GM18873 (cell line): ENCODE results near the gene TUBB6.

ENCODE experiments used
- ATAC-seq: cut with Tn5 transposase; IDR thresholded peaks from one replicate; pipeline ENCODE4 v1.9.1; 2021; ENCODE audit warnings: mild to moderate bottlenecking, moderate library complexity, moderate number of reproducible peaks; ENCODE audit not compliant: unreplicated experiment, low FRiP score

The TUBB6 gene

GRCh38 chr18:12335503-12335902 lies 27.5 kb downstream of the TUBB6 start:
- no peak for ATAC-seq

GRCh38 chr18:12336171-12336613 lies 28.2 kb downstream of the TUBB6 start:
- ATAC-seq, result no peak

GRCh38 chr18:12336887-12337286 lies 28.8 kb downstream of the TUBB6 start:
- no peak for ATAC-seq

DNA sequence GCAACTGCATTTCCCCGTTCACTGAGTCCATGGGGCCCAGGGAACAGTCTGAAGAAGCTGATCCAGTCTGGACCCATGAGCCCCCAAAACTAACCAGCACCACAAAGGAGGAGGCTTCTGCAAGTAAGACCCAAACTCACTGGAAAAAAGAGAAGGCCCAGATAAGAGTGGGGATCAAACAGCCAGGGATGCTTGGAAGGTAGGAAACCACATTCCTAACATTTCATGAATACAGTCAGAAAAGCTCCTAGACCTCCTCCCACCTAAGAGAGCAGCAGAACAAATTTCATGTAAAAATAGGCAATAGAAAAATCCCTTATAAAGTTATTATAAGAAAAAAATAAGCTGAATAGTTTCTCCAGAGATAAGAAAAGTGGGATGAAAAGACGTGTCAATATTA lies 30.3 kb downstream of the TUBB6 start:
- ATAC-seq, result no peak

GRCh38 chr18:12340945-12341660 lies 33.1 kb downstream of the TUBB6 start:
- ATAC-seq, result no peak

DNA sequence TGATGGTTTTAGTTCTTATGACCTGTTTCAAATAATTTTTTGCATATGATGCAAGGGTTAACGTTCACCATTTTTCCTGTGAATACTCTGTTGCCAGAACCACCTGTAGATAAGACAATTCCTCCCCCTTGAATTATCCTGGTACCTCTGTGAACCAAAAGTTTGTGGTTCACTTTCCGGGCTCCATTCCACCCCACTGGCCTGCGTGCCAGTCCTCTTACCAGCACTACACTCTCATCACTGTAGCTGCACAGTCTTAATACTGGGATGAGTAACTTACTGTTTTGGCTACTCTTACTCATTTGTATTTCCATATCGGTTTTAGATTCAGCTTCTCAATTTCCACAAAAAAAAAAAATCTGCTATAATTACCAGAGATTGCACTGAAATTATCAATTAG lies 34.6 kb downstream of the TUBB6 start:
- ATAC-seq, result no peak

DNA sequence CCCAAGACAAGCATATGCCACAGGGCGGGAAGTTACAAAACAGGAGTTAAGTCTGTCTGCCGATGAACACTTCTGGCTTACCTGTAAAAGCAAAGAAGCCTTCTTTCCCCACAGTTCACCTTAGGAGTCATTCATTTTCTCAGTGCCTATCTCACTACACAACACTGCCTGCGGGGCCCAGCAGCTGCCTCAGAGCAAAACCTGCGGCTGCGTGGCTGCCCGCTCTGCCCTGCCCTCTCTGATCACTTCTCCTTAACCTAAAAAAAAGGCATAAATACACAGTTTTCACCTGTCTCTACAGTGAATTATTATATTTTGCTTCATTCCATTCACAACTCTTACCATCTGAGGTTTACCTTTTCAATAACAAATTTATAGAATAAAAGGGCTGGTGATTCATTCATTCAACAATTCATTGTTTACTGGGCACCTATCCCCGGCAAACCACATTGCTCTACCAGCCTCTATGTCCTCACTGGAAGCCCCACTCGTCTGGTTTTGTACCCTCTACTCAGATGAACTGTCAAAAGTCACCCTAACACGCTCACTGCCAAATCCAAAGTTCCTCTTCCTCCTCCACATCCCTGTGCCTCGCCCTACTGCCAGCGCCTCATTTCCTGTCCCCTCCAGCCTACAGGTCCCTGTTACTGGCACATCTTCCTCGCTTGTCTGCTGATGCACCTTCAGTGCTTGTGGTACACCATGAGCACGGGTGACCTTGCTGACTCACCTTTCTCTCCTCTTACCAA lies 37.6 kb downstream of the TUBB6 start:
- no peak for ATAC-seq

DNA sequence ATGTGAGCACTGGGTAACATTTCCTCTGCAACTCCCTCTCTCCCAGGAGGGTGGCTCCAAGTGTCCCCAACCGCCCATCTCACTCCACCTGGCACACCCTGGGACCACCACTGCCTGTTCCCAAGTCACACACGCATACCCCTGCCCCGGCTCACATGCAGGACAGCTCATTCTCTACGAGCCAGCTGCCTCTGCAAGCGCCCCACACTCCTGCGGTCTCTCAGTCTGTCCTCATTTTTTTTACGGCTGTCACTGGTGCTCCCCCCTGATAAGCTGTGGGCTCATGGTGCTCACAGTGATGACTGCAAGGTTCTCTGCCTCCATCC lies 38.2 kb downstream of the TUBB6 start:
- ATAC-seq, result no peak

DNA sequence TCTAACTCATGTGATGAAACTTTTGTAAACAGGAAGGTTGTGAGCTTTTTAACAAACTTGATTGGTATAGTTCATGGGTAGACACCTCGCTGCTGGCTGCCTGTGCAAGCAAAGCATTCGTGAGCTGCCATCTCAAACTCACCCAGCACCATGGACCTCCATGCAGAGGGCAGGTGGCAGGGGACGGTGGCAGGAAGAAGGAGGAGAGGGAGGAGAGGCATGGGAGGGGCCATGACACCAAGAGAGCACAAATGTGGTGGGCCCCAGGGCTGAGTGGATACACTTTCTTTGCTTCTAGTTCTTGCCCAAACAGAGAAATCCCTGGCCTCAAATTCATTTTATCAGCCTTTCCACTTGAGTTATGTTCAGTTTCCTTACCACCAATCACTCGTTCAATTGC lies 39.9 kb downstream of the TUBB6 start:
- ATAC-seq, result no peak

DNA sequence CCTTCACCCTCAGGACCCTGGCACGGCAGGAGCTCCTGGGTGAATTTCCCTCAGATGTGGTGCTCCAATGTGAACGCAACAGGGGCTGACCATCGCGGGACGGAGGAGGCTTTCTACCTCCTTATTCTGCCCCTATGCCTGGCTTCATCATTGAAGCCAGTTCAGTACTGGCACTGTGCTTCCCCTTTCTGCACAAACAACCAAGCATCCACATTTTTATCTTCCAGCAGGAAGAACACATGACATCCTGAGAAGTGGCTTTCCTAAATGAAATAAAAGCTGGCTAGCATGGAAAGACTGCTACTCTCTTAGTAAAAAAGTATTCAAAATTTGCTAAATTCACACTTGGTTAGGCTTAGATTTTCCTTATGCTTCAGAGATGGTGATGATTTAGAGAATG lies 44.1 kb downstream of the TUBB6 start:
- ATAC-seq, result no peak

DNA sequence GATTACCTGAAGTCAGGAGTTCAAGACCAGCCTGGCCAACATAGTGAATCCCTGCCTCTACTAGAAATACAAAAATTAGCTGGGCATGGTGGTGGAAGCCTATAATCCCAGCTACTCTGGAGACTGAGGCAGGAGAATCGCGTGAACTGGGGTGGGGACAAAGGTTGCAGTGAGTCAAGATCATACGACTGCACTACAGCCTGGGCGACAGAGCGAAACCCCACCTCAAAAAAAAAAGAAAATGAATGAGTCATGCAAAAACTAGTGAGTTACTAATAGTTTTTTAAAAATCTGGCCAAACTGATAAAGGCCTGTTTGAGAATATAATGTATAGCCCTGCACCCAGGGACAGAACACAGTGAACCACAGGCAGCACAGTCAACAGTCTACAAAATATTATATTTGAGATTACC lies 51.5 kb downstream of the TUBB6 start:
- ATAC-seq, result no peak

- no peak for ATAC-seq
These were observed 53.8 kb downstream of the TUBB6 start for GRCh38 chr18:12361770-12362378.

DNA sequence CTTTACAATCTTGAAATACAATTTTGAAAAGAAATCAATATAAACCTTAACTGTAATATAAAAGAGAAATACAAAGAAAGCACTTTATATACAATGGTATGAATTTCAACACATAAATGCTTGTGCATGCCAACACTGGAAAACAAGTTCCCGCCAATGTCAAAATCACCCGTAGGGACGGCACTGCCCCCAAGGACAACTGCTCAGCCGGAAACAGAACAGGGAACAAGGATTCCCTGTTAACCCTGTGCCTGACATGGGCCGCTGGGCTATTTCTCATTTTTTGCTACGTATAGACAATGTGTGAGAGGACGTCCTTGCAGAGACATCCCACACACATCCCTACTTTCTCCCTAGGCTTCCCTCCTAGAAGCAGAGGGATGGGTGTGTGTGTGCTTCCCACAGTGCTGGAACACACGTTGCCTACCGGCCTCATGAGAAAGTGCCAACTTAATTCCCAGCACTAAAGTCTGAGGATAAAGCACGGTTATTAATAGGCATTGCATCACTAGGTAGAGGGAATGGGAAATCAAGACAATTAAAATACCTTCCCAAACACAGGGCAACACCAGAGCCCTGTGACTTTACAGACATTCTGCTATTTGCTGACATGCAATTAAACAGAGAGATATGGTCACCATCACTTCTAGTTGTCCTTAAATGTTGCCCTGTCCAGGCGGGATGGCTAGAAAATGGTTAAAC lies 54.6 kb downstream of the TUBB6 start:
- no peak for ATAC-seq

DNA sequence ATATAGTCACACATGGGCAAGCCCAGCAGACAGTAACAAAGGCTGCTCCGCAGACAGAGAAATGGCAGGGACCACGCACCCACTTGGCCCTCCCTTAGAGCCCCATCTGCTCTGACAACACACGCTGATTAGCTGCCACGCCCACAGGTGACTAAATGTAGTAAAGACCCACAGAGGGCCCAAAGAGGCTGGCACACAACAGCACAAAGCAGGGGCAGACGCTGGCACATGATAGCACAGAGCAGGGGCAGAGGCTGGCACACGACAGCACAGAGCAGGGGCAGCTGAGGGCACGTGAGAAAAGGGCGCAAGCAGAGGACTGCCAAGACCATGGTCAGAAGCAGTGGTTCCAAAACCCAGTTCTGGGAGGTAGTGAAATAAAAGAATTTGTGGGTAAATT lies 58.3 kb downstream of the TUBB6 start:
- no peak for ATAC-seq

DNA sequence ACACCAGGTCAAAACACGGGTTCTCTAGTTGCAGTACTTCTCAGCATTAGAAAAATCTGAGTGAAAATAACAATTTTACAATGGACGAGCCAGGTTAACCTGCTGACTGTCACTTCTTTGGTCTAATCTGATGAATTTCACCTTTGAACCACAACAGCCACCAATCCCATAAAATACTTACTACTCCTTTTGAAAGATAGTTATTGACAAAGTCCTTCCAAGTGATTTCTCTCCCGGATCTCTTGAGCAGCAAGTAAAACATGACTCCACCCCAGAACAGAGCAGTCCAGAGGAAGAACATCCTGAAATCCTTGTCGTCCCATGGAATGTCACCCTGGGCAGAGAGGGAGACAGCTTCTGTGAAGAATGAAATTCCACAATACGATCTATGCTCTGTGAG lies 58.7 kb downstream of the TUBB6 start:
- ATAC-seq, result no peak

DNA sequence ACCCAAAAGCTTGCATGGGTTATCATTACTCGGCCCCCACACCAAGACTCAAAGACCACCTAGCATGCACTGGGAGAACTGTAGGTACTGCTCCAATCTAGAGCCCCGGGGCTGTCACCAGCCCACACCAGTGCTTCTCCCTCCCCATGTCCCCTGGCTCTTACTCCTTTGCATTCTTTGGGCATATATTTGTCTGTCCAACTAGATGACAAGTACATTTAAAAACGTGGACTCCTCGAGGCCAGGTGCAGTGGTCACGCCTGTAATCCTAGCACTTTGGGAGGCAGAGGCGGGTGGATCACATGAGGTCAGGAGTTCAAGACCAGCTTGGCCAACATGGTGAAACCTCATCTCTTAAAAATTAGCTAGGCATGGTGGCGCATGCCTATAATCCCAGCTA lies 61.2 kb downstream of the TUBB6 start:
- no peak for ATAC-seq

DNA sequence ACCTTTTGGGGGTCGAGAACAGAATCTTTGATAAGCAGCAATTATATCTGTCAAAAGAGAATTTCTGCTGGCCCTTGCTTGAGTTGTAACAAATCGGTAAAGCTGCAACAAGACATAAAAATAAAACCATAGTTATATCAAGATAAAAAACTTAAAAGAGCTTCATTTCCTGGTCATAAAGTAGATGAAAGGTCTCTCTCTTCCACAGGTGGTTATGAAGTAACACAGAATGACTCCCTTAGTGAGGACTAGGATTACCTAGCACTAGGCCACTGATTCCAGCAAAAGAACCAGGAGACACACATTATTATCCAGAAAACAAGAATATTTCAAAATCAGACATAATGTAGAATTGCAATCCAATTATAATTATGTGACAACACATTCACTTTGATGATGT lies 63.5 kb downstream of the TUBB6 start:
- ATAC-seq, result no peak

GRCh38 chr18:12372406-12372805 lies 64.4 kb downstream of the TUBB6 start:
- no peak for ATAC-seq

GRCh38 chr18:12373116-12373770 lies 65.2 kb downstream of the TUBB6 start:
- ATAC-seq, result no peak

- ATAC-seq, result no peak
These were observed 65.7 kb downstream of the TUBB6 start for GRCh38 chr18:12373771-12374116.

- ATAC-seq, result no peak
These were observed 66.4 kb downstream of the TUBB6 start for GRCh38 chr18:12374401-12374800.
